Breast epithelium (tissue), 4 donors: ENCODE results near the gene ARIH1. TPM values are rescaled to one million over a fixed set of nuclear protein-coding genes. Genes with fewer than 3 reads are reported as not detected.

ENCODE experiments used
- DNase-seq, 2 donors: peaks; one replicate each; pipeline ENCODE4 v3.0.0-alpha.2; 2019; ENCODE audit warnings: low spot score in 2 of 2
- H3K27ac ChIP-seq, 2 donors: fragments of 200-600 bp; sonication (generic) in 1 of 2; one replicate each; pipeline ENCODE4 v1.5.1; 2016 to 2019; ENCODE audit warnings: mild to moderate bottlenecking in 1 of 2
- H3K27me3 ChIP-seq, 2 donors: fragments of 200-600 bp; sonication (generic) in 1 of 2; one replicate each; pipeline versions ENCODE4 v1.5.1 to v1.6.0; 2017 to 2019; ENCODE audit warnings: control low read depth in 1 of 2, mild to moderate bottlenecking in 1 of 2
- H3K36me3 ChIP-seq: fragments of 200-600 bp; one replicate; pipeline ENCODE4 v1.5.1; 2019
- H3K4me1 ChIP-seq, 2 donors: fragments of 200-600 bp; sonication (generic); one replicate each; pipeline ENCODE4 v1.5.1; 2016 to 2019; ENCODE audit warnings: control low read depth in 1 of 2
- H3K4me3 ChIP-seq, 3 donors: fragments of 200-600 bp; sonication (generic); 1 replicate in 2 of 3; 2 replicates in 1 of 3; pipeline ENCODE4 v1.5.1; 2016 to 2019; ENCODE audit warnings: mild to moderate bottlenecking in 3 of 3, moderate library complexity in 2 of 3
- H3K9me3 ChIP-seq, 2 donors: fragments of 200-600 bp; sonication (generic) in 1 of 2; one replicate each; pipeline ENCODE4 v1.5.1; 2016 to 2019; ENCODE audit warnings: control low read depth in 1 of 2
- POLR2A ChIP-seq: fragments of 450-650 bp; IDR thresholded peaks from one replicate; pipeline ENCODE4 v1.6.1; 2016; ENCODE audit warnings: antibody characterized with exemption, mild to moderate bottlenecking, moderate library complexity
- POLR2AphosphoS5 ChIP-seq, 3 donors: sonication (generic); formaldehyde crosslinking; IDR thresholded peaks; one replicate each; pipeline ENCODE4 v1.6.1; 2017; ENCODE audit warnings: antibody characterized with exemption in 3 of 3
- intact Hi-C: fragments of 100-400 bp; cut with DNase I; formaldehyde crosslinking; loops from one replicate; pipeline ENCODE4 v1.15.1; 2023; ENCODE audit warnings: low total_unique reads
- total RNA-seq, 3 donors: library from RNA; depleted of rRNA; stranded (reverse); fragments of >200 nt; gene quantifications; one replicate each; pipeline ENCODE4 v1.1.0, GENCODE V29; 2016
- TF ChIP-seq, protein P1 (sequence below), 3 donors: fragments of 450-650 bp; IDR thresholded peaks; one replicate each; pipeline ENCODE4 v1.5.1; 2016 to 2017; ENCODE audit warnings: antibody characterized with exemption in 3 of 3, mild to moderate bottlenecking in 3 of 3, moderate library complexity in 3 of 3

Gene ARIH1
- total RNA-seq, 3 donors from 2014 or later: 54.1 to 106 (median 61.1) TPM

DNA sequence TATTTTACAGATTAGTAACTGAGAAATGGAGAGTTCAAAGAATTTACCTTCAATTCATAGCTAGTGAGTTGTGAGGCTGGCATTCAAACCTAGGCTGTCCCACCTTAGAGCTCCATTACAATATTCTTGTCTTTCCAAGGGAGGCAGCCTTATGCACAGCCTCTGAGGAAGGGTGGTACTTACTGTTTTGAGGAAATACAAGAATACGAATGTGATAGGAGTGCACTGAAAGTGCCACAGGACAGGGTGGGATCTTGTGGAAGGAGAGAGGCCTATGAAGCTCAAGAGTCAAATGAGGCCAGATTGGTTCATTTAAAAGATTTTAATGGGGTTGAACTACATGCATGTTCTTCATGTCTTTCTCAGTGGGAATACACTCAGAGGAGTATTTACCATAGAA, 86.3 kb downstream of the ARIH1 start:
- Histone ChIP-seq H3K27ac (no peak overlapping the region), H3K4me1 (no peaks in the 10 kb centered on the region), H3K27me3 (no peaks in the 10 kb centered on the region), H3K9me3 (no peaks in the 10 kb centered on the region), H3K4me3 (no peak overlapping the region), H3K36me3 (no peaks in the 10 kb centered on the region)
- TF ChIP-seq POLR2AphosphoS5 (IDR thresholded peaks at IDR 0.05) (no peak), POLR2A (no peak)
- TF ChIP-seq, protein P1, sequence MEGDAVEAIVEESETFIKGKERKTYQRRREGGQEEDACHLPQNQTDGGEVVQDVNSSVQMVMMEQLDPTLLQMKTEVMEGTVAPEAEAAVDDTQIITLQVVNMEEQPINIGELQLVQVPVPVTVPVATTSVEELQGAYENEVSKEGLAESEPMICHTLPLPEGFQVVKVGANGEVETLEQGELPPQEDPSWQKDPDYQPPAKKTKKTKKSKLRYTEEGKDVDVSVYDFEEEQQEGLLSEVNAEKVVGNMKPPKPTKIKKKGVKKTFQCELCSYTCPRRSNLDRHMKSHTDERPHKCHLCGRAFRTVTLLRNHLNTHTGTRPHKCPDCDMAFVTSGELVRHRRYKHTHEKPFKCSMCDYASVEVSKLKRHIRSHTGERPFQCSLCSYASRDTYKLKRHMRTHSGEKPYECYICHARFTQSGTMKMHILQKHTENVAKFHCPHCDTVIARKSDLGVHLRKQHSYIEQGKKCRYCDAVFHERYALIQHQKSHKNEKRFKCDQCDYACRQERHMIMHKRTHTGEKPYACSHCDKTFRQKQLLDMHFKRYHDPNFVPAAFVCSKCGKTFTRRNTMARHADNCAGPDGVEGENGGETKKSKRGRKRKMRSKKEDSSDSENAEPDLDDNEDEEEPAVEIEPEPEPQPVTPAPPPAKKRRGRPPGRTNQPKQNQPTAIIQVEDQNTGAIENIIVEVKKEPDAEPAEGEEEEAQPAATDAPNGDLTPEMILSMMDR (IDR thresholded peaks at IDR 0.05): no peak
- DNase-seq: no peak
- intact Hi-C loops: loop anchor here (10.0 kb wide), 1 partner anchor 354 kb away; no protein-coding TSS in a partner anchor

DNA sequence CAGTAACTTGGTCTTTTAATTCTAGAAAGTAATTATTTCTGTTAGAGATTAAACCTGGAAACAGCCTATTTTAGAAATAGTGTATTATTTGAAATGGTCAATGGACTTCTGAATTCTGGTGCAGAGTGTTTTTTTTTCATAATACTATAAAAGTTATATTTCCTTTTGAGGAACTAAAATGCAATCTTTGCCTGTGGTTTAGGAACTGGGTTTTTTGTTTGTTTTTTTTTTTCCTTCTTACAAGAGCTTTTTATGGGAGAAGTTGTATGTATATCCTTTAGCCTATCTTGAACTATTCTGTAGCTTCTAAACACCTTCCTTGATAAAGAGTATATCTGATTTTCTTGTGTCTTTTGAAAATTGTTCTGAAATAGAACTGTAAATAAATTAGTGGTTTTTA, 88.3 kb downstream of the ARIH1 start:
- Histone ChIP-seq H3K36me3 (no peaks in the 10 kb centered on the region), H3K27ac (no peak overlapping the region), H3K4me3 (no peak overlapping the region), H3K9me3 (no peaks in the 10 kb centered on the region), H3K27me3 (no peaks in the 10 kb centered on the region), H3K4me1 (no peaks in the 10 kb centered on the region)
- DNase-seq: no peak
- TF ChIP-seq POLR2A: no peak
- no peak for TF ChIP-seq POLR2AphosphoS5 (IDR thresholded peaks at IDR 0.05)
- TF ChIP-seq, protein P1 (IDR thresholded peaks at IDR 0.05): no peak
- intact Hi-C loops: loop anchor here (10.0 kb wide), 1 partner anchor 352 kb away; no protein-coding TSS in a partner anchor

DNA sequence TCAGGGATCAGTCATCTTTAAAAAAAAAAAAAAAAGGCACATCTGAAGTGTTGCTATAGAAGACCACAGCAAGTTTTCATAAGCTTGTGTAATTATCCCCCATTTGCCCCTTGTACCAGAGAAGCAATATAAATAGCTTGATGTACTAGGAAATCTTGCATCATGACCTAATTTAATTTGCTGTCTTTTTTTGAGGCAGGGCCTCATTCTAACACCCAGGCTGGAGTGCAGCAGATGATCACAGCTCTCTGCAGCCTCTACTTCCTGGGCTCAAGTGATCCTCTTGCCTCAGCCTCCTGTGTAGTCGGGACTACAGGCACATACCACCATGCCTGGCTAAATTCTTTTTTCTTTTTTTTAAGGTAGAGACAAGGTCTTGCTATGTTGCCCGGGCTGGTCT, 88.7 kb downstream of the ARIH1 start:
- no peak overlapping the region for H3K4me3 ChIP-seq
- no peaks in the 10 kb centered on the region for H3K36me3 ChIP-seq
- TF ChIP-seq, protein P1 (IDR thresholded peaks at IDR 0.05): no peak
- TF ChIP-seq POLR2AphosphoS5 (IDR thresholded peaks at IDR 0.05): no peak
- no peak for TF ChIP-seq POLR2A
- no peaks in the 10 kb centered on the region for H3K9me3 ChIP-seq
- no peaks in the 10 kb centered on the region for H3K27me3 ChIP-seq
- no peak overlapping the region for H3K27ac ChIP-seq
- no peaks in the 10 kb centered on the region for H3K4me1 ChIP-seq
- DNase-seq: no peak
- intact Hi-C loops: loop anchor here (10.0 kb wide), 1 partner anchor 352 kb away; no protein-coding TSS in a partner anchor

DNA sequence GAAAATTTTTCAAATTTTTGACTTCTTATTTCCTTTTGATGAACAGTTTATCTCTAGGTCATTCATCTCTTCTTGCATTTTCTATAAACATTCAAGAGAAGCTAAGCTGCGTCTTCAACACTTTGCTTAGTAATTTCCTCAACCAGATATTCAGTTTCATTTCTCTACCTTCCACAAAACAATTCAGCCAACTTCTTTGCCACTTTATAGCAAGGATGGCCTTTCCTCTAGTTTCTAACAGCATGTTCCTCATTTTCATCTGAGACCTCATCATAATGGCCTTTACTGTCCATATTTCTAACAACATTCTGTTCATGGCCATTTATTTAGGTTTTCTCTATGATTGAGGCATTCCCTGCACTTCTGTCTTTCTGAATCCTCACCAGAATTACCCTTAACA, 90.0 kb downstream of the ARIH1 start:
- no peak overlapping the region for H3K4me3 ChIP-seq
- no peak for DNase-seq
- TF ChIP-seq, protein P1 (IDR thresholded peaks at IDR 0.05): no peak
- TF ChIP-seq POLR2AphosphoS5 (IDR thresholded peaks at IDR 0.05) (no peak), POLR2A (no peak)
- no peaks in the 10 kb centered on the region for H3K27me3 ChIP-seq
- no peaks in the 10 kb centered on the region for H3K36me3 ChIP-seq
- no peak overlapping the region for H3K27ac ChIP-seq
- no peaks in the 10 kb centered on the region for H3K4me1 ChIP-seq
- no peaks in the 10 kb centered on the region for H3K9me3 ChIP-seq
- intact Hi-C loops: loop anchor here (10.0 kb wide), 1 partner anchor 351 kb away; no protein-coding TSS in a partner anchor

DNA sequence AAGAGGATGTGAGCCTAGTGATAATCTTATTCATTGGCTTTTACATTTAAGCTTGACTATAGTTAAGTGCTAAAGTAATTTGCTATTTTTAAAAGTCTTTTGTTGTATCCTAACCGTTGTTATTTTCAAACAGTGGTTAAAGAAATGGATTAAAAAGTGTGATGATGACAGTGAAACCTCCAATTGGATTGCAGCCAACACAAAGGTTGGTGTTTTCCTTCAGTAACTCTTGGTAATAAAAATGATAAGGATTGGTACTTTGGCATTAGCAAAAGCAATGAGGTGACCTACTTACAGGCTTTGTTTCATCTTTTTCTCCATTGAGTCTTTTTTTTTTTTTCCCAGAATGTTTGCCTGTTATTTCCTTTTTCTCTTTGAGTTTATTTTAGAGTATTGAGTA, 92.8 kb downstream of the ARIH1 start:
- Histone ChIP-seq H3K27me3 (no peaks in the 10 kb centered on the region), H3K4me1 (no peaks in the 10 kb centered on the region), H3K27ac (no peak overlapping the region), H3K36me3 (no peaks in the 10 kb centered on the region), H3K4me3 (no peak overlapping the region), H3K9me3 (no peaks in the 10 kb centered on the region)
- no peak for TF ChIP-seq POLR2A
- intact Hi-C loops: loop anchor here (10.0 kb wide), 1 partner anchor 348 kb away; no protein-coding TSS in a partner anchor
- no peak for DNase-seq

DNA sequence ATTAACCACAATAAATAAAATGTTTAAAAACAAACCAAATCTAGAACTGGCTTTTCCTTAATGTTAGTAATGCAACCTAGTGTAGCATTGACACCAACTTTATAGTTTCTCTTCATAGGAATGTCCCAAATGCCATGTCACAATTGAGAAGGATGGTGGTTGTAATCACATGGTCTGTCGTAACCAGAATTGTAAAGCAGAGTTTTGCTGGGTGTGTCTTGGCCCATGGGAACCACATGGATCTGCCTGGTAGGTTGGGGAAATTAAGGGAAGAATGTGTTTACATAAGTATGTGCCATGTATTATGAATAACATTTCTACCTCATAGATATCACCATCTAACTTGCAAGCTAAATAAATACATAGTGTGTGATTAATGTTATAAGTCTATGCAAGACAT, 95.9 kb downstream of the ARIH1 start:
- no peak overlapping the region for H3K4me3 ChIP-seq
- TF ChIP-seq, protein P1 (IDR thresholded peaks at IDR 0.05): no peak
- no peak for TF ChIP-seq POLR2AphosphoS5 (IDR thresholded peaks at IDR 0.05)
- no peak for TF ChIP-seq POLR2A
- H3K4me1 ChIP-seq: no peaks in the 10 kb centered on the region
- no peaks in the 10 kb centered on the region for H3K27me3 ChIP-seq
- intact Hi-C loops: no loop called here
- no peak for DNase-seq
- H3K9me3 ChIP-seq: no peaks in the 10 kb centered on the region
- no peaks in the 10 kb centered on the region for H3K36me3 ChIP-seq
- H3K27ac ChIP-seq: no peak overlapping the region
